DND-41 (cell line): Measurements from ENCODE around the gene PRDM15.

Experiments
- EZH2 ChIP-seq: IDR thresholded peaks from 3 replicates; pipeline ENCODE4 v1.6.1; 2012; ENCODE audit warnings: borderline replicate concordance, low read depth, mild to moderate bottlenecking, moderate library complexity, low read length, inconsistent platforms; ENCODE audit not compliant: severe bottlenecking
- TF ChIP-seq, protein P1 (sequence below): IDR thresholded peaks from 2 replicates; pipeline ENCODE4 v1.5.1; 2012; ENCODE audit warnings: borderline replicate concordance, low read length, moderate library complexity, mild to moderate bottlenecking; ENCODE audit not compliant: poor library complexity, severe bottlenecking; ENCODE audit errors: extremely low read depth

DNA sequence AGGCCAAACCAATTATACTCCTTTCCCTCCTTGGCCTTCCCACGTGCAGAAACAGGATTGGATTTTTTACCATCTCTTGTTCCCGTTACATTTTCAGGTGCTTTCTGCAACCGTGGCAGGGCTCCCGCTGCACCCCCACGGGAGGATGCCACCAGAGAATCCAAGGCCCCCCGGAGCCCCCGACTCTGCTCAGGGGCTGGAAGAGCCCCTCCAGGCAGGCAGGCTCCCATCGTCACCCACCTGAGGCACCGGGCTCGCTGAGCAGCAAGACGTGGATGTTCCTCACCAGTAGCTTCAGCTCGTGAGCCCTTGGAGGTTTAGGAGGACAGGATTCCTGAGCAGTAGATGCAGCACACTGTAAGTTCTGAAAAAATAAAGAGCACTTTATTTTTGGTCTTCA lies 35.2 kb upstream of the PRDM15 start:
- TF ChIP-seq, protein P1, sequence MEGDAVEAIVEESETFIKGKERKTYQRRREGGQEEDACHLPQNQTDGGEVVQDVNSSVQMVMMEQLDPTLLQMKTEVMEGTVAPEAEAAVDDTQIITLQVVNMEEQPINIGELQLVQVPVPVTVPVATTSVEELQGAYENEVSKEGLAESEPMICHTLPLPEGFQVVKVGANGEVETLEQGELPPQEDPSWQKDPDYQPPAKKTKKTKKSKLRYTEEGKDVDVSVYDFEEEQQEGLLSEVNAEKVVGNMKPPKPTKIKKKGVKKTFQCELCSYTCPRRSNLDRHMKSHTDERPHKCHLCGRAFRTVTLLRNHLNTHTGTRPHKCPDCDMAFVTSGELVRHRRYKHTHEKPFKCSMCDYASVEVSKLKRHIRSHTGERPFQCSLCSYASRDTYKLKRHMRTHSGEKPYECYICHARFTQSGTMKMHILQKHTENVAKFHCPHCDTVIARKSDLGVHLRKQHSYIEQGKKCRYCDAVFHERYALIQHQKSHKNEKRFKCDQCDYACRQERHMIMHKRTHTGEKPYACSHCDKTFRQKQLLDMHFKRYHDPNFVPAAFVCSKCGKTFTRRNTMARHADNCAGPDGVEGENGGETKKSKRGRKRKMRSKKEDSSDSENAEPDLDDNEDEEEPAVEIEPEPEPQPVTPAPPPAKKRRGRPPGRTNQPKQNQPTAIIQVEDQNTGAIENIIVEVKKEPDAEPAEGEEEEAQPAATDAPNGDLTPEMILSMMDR: no peak
- TF ChIP-seq EZH2: no peak
